Non-pigmented ciliary epithelial cell (primary cell): ENCODE data around the gene MVD.
A peak's percentile ranks its signal among the peaks of the same experiment; 100 is the strongest.

ENCODE experiments used
- DNase-seq: peaks from one replicate; pipeline ENCODE4 v3.0.0-alpha.2; 2010; ENCODE audit warnings: low read depth

The MVD gene

GRCh38 chr16:88655733-88656281, 7.1 kb downstream of the MVD start:
- no peak for DNase-seq

DNA sequence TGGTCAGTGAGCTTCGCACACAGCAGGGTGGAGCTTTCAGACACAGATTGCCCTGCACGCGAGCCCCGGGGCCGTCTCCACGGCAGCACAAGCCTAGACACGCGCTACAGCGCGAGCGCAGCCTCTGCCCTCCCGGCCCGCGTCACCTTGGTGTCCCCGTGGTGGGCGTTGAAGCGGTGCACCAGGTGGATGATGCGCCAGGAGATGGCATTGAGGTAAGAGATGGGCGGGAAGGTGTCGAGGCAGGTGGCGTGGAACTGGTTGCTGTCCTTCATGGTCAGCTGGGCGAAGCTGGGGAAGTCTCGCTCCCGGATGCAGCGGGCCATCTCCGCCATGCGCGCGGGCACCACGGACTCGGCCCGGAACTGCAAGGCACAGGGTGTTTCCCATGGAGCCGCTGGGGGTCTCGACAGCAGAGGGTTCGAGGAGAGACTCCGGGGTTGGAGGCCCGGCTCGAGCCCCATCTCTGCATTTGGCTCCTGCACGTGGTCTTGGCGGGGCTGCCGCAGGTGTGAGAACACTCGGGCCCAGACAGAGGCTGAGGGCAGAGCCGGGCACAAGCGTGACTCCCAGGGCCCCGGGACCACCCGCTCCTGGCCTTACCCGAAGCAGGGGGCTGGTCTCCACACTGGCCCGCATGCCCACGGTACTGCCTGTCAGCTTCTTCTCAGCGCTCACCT, 7.7 kb downstream of the MVD start:
- DNase-seq = no peak

DNA sequence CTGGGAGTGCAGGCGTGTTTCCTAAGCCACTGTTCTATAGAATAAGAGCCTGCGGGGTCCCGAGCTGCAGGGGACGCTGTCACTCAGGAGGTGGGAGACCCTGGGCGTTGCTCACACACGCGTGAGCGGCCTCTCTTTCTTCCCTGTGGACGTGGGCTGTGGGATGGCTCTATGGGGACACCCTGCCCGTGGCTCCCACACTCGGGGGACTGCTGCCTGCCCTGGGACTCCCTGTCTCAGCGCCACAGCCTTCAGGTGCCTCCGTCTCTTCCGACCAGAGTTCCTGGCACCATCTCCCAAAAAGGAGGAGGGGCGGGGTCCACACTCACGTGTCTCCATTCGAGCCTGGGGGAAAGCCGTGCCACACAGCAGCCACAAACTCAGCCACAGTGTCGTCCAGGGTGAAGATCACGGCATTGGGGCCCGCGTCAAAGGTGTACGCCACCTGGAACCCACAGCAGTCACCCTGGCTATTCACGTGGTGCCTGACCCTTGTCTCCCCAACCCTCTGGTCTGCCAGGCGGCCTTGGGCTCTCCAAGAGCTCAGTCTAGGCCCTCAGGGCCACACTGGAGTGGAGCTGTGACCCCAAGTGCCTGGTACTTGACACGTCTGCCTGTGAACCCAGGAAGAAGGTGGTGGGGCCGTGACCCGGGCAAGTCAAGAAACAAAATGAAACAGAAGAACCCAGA, 8.4 kb downstream of the MVD start:
- no peak for DNase-seq

GRCh38 chr16:88653596-88654362, 9.1 kb downstream of the MVD start:
- no peak for DNase-seq

DNA sequence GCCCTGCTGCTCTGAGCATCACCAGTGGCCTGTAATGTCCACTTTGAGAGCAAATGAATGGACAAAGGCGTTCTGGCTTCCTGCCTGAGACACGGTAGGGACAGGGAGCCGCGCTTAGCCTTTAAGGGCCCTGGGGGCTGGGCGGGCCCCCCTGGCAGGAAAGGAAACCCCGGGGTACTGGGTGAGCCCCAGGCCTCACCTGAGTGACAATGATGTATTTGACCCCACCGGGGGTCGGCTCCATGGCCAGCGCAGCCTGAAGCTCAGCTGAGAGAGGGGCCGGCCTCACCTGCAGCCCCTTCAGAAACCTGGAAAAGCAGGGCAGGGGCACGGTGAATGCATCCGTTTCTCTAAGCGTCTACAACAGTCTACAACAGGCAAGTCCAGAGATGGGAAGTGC, 9.8 kb downstream of the MVD start:
- no peak for DNase-seq

GRCh38 chr16:88652762-88653063, 10.2 kb downstream of the MVD start:
- no peak for DNase-seq

DNA sequence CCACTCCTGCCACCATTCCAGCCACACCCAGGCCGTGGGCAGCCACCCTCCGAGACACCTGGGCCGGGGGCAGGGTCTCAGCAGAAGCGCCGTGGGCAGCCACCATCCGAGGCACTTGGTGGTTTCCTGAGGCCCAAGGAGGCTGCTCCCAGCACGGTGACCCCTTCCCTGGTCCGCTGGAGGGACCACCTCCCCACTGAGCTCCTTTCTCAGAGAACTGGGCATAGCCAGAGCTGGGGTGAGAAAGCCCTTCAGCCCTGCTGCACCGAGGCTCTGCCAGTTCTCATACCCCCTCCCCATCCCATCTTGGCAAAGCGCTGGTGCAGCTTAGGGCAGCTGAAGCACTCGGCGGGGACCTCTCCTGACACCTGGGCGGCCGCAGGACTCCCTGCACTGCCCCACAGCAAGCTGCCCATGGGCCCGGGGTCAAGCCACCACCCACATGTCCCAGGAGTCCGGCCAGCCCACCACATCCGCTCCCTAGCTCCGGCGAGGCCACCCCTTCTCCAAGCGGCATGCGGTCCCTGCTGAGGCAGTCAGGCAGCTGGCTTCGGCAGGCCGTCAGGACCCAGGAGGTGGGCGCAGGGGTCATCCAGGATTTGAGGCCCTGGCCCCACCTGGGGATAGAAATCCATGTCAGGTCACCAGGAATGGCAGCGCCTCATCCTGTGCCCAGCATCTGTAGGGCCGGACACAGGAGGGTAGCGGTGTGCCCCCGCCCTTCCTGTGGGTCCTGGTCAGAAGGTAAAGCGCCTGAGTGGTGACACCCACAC, 10.7 kb downstream of the MVD start:
- no peak for DNase-seq

- DNase-seq = no peak
Observed at GRCh38 chr16:88651276-88651988, 11.5 kb downstream of the MVD start.

GRCh38 chr16:88650749-88651275, 12.1 kb downstream of the MVD start, which contains the start of gene CYBA:
CYBA (minus strand) TSS chr16:88651053; CDS start chr16:88651013, 40 bp downstream.
- DNase-seq = peak; percentile 17

DNA sequence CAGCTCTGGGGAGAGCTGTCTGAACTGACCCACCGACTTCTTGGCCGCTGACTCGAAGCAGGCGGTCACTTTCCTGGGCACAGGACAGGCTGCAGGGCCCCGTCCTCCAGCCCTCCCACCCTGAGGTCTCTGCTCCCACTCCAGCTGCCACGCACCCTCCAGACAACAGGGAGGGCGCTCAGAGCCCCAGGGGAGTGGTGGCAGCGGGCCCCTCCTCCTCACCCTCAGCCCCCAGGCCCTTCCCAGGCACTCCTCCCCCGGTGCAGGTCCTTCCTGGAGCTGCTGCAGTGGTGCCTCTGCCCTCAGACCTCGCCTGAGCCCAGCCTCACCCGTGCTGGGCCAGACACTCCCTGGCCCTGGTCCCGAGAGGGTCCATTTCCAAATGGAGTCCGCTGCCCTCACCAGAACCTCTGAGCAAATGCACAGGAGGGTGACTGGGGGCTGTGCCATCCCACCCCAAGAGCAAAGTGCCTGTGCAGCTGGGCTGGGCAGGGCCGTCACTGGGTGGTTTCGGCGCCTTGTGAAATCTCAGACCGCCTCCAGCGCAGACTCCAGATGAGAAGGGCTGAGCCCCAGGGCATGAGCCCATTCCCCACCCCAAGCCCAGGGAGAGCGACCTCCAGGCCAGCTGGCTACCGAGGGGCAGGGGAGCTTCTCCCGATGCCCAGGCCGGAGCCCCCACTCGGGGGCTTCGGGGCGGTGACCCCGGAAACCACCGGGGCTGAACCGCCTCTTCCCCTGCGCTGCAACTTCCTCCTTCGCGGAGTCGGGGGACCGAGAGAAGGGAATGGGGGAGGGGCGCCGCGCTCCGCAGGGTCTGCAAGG, 12.8 kb downstream of the MVD start:
- DNase-seq = no peak

DNA sequence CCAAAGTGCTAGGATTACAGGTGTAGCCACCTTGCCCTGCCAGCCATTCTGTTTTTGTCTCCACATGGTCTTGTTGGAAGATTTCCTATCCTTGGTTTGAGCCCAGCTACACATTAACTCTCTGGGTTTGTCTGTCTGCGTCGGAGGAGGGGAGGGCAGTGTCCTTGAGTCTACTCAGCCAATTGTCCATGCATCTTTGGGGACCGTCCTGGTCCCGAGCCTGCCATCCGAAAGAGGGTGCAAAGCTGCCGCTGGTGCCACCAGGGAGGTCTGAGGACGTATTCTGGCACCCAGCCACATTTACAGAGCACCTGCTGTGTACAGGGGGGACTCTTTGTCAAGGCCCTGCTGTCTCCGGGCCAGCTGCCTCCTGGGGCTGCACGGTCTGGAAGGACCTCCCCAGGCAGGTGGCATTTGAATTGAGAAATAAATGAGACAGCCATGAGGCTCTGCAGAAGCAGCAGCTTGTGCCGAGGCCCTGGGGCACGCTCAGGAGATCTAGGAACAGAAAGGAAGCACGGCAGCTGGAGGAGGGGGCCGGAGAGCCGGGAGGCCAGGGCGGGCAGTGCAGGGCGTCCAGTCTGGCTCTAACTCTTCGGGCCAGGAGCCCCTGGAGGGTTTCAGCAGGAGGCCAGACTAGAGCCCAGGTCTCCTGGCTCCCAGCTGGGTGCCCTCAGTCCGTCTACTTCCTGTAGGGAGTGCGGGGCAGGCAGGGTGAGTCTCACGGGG, 13.5 kb downstream of the MVD start:
- DNase-seq = no peak

GRCh38 chr16:88647178-88648070, 15.5 kb downstream of the MVD start:
- no peak for DNase-seq

DNA sequence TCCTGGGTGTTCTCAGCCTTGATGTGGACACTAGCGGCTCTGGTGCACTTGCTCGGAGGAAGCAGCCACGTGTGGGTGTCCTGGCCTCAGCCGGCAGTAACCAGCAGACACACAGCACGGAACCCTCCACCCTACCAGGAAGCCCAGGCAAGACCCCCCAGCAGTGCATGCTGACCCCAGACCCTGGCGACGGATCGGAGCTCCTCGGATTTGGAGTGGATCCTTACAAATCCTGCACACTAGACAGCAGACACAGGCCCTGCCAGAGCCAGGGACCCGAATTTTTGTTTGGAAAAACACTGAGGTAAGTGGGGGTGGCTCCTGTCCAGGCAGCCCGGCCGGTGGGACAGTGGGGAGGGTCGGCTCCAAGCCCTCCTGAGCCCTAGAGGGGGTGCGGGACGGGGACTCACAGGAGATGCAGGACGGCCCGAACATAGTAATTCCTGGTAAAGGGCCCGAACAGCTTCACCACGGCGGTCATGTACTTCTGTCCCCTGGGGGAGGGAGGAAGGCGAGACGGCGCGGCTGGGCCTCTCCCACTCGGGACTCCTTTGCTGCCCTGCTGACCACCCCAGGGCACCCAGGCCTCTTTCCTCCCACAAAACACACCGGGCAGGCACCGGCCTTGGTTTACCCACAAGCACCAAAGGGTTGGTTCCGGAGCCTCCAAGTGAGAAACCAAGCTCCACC, 16.4 kb downstream of the MVD start:
- DNase-seq = no peak

GRCh38 chr16:88645941-88646340, 16.9 kb downstream of the MVD start:
- no peak for DNase-seq

GRCh38 chr16:88645455-88645854, 17.4 kb downstream of the MVD start:
- DNase-seq = no peak

DNA sequence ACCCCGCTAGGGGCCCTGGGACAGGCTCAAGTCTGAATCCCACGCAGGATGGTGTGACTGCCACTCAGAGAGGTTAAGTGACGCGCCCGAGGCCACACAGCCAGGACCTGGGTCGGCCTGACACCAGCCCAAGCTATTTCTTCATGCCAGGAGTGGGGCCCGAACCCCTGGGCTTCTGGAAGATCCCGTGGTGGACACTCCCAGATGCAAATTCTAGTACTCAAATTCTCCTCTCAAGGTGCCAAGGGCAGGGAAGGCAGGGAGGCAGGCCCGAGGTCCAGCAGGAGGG, 19.3 kb downstream of the MVD start:
- DNase-seq = no peak

DNA sequence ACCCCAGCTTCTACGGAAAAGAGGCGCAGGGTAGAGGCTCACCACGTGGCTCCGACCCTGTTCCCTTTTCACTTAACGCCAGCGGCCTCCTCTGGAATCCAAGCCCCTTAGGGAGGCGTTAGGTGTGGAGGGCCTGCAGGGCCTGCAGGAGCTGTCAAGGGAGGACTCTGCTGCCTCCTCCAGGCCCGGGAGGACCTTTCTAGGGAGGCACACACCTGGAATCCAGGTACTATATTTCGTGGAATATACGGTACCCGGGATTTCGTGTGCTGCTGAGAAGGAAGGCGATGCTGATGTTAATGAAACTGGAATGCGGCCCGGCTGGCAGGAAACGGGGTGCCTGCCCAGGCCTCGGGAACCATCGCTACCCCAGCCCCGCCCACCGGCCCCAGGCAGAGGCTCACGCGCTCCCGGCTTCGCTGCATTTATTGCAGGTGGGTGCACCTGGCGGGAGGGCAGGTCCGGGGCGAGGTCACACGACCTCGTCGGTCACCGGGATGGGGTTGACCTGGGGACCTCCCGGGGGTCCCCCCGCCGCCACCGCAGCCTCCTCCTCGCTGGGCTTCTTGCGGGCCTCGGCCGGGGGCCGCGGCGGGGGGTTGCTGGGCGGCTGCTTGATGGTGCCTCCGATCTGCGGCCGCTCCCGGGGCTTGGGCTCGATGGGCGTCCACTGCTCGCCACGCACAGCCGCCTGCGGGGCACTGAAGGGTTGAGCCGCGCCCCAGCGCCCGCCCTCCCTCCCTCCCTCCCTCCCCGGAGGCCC, 19.8 kb downstream of the MVD start:
- no peak for DNase-seq
